Loucy (cell line): ENCODE measurements around the gene PRR29.

Experiments used
- H2AFZ ChIP-seq: fragments of 200-600 bp; sonication (generic); 2 replicates; pipeline ENCODE4 v1.6.0; 2016; ENCODE audit warnings: antibody characterized with exemption, mild to moderate bottlenecking, low read length, moderate library complexity
- H3F3A ChIP-seq: fragments of 200-600 bp; 2 replicates; pipeline ENCODE4 v1.6.0; 2016; ENCODE audit warnings: antibody characterized with exemption, low read depth, mild to moderate bottlenecking
- H3K27me3 ChIP-seq: fragments of 200-600 bp; sonication (generic); 2 replicates; pipeline ENCODE4 v1.6.1; 2014; ENCODE audit warnings: low read length, mild to moderate bottlenecking; ENCODE audit not compliant: insufficient read depth, poor library complexity, severe bottlenecking
- H3K36me3 ChIP-seq: fragments of 200-600 bp; sonication (generic); 2 replicates; pipeline ENCODE4 v1.6.1; 2016; ENCODE audit warnings: low read length; ENCODE audit not compliant: insufficient read depth
- H3K4me1 ChIP-seq: fragments of 200-600 bp; sonication (generic); 2 replicates; pipeline ENCODE4 v1.5.1; 2014; ENCODE audit warnings: low read length, mild to moderate bottlenecking; ENCODE audit not compliant: insufficient read depth, poor library complexity, severe bottlenecking
- H3K4me2 ChIP-seq: fragments of 200-600 bp; sonication (generic); 2 replicates; pipeline ENCODE4 v1.6.0; 2014; ENCODE audit warnings: antibody characterized with exemption, low read length, low read depth, mild to moderate bottlenecking; ENCODE audit not compliant: poor library complexity, severe bottlenecking
- H3K4me3 ChIP-seq: fragments of 200-600 bp; sonication (generic); 2 replicates; pipeline ENCODE4 v1.5.1; 2014; ENCODE audit warnings: low read length, mild to moderate bottlenecking, mixed read lengths; ENCODE audit not compliant: poor library complexity, severe bottlenecking
- H3K79me2 ChIP-seq: fragments of 200-600 bp; sonication (generic); 2 replicates; pipeline ENCODE4 v1.6.1; 2014; ENCODE audit warnings: low read length; ENCODE audit not compliant: insufficient read depth
- H3K9ac ChIP-seq: fragments of 200-600 bp; sonication (generic); 2 replicates; pipeline ENCODE4 v1.6.0; 2014; ENCODE audit warnings: mild to moderate bottlenecking, low read depth, low read length, moderate library complexity; ENCODE audit not compliant: poor library complexity, severe bottlenecking
- H3K9me2 ChIP-seq: fragments of 200-600 bp; sonication (generic); replicated peaks from 2 replicates; pipeline ENCODE4 v1.6.1; 2016; ENCODE audit warnings: low read depth, low read length, mixed read lengths
- H3K9me3 ChIP-seq: fragments of 200-600 bp; sonication (generic); 2 replicates; pipeline ENCODE4 v1.6.1; 2014; ENCODE audit warnings: mild to moderate bottlenecking, antibody characterized with exemption, low read length, low read depth; ENCODE audit not compliant: insufficient read depth
- H4K20me1 ChIP-seq: fragments of 200-600 bp; sonication (generic); 2 replicates; pipeline ENCODE4 v1.6.0; 2014; ENCODE audit warnings: antibody characterized with exemption, low read length, mild to moderate bottlenecking; ENCODE audit not compliant: insufficient read depth, poor library complexity, severe bottlenecking
- CTCF ChIP-seq: fragments of 200-600 bp; sonication (generic); conservative IDR thresholded peaks from 2 replicates; pipeline ENCODE4 v1.5.1; 2014; ENCODE audit warnings: mild to moderate bottlenecking, antibody characterized with exemption, low read length
- EZH2phosphoT487 ChIP-seq: fragments of 200-600 bp; IDR thresholded peaks from 2 replicates; pipeline ENCODE4 v1.6.1; 2018; ENCODE audit warnings: antibody characterized with exemption, mild to moderate bottlenecking, moderate library complexity, borderline replicate concordance

PRR29 gene

GRCh38 chr17:64040206-64040605 lies 42.1 kb downstream of the PRR29 start:
- H3F3A ChIP-seq: no peaks in the 10 kb centered on the region
- no peaks in the 10 kb centered on the region for H3K4me1 ChIP-seq
- H2AFZ ChIP-seq: no peak overlapping the region
- no peak for TF ChIP-seq EZH2phosphoT487
- no peak overlapping the region for H3K4me3 ChIP-seq
- no peaks in the 10 kb centered on the region for H3K79me2 ChIP-seq
- H3K27me3 ChIP-seq: no peaks in the 10 kb centered on the region
- H4K20me1 ChIP-seq: no peaks in the 10 kb centered on the region
- no peak overlapping the region for H3K9ac ChIP-seq
- H3K9me3 ChIP-seq: no peaks in the 10 kb centered on the region
- H3K4me2 ChIP-seq: no peak overlapping the region
- H3K9me2 ChIP-seq: no peaks in the 10 kb centered on the region
- no peaks in the 10 kb centered on the region for H3K36me3 ChIP-seq

GRCh38 chr17:64041912-64042311 lies 43.8 kb downstream of the PRR29 start:
- no peaks in the 10 kb centered on the region for H3F3A ChIP-seq
- H3K4me3 ChIP-seq: no peak overlapping the region
- no peaks in the 10 kb centered on the region for H4K20me1 ChIP-seq
- no peaks in the 10 kb centered on the region for H3K9me3 ChIP-seq
- H3K36me3 ChIP-seq: no peaks in the 10 kb centered on the region
- H3K27me3 ChIP-seq: no peaks in the 10 kb centered on the region
- no peaks in the 10 kb centered on the region for H3K9me2 ChIP-seq
- no peak overlapping the region for H2AFZ ChIP-seq
- no peaks in the 10 kb centered on the region for H3K4me1 ChIP-seq
- no peaks in the 10 kb centered on the region for H3K79me2 ChIP-seq
- no peak overlapping the region for H3K4me2 ChIP-seq
- H3K9ac ChIP-seq: no peak overlapping the region
- no peak for TF ChIP-seq EZH2phosphoT487
- no peak for TF ChIP-seq CTCF

GRCh38 chr17:64042700-64043485 lies 44.7 kb downstream of the PRR29 start:
- Histone ChIP-seq H3K27me3 (no peaks in the 10 kb centered on the region), H3K9me3 (no peaks in the 10 kb centered on the region), H3K9ac (no peak overlapping the region), H3K79me2 (no peaks in the 10 kb centered on the region), H3K4me1 (no peaks in the 10 kb centered on the region), H3F3A (no peaks in the 10 kb centered on the region), H3K36me3 (no peaks in the 10 kb centered on the region), H3K9me2 (no peaks in the 10 kb centered on the region), H2AFZ (no peak overlapping the region), H4K20me1 (no peaks in the 10 kb centered on the region), H3K4me2 (no peak overlapping the region), H3K4me3 (no peak overlapping the region)
- no peak for TF ChIP-seq CTCF

GRCh38 chr17:64045176-64045575 lies 47.0 kb downstream of the PRR29 start:
- TF ChIP-seq CTCF (no peak), EZH2phosphoT487 (no peak)
- no peak overlapping the region for H3K9ac ChIP-seq
- no peaks in the 10 kb centered on the region for H3K36me3 ChIP-seq

More at GRCh38 chr17:64045176-64045575, 47.0 kb downstream of the PRR29 start:
- no peaks in the 10 kb centered on the region for H3K4me1 ChIP-seq
- no peaks in the 10 kb centered on the region for H3K27me3 ChIP-seq
- H4K20me1 ChIP-seq: no peaks in the 10 kb centered on the region
- no peaks in the 10 kb centered on the region for H3K9me3 ChIP-seq
- H3F3A ChIP-seq: no peaks in the 10 kb centered on the region
- H3K4me2 ChIP-seq: no peak overlapping the region
- no peaks in the 10 kb centered on the region for H3K79me2 ChIP-seq
- H3K4me3 ChIP-seq: no peak overlapping the region
- no peak overlapping the region for H2AFZ ChIP-seq
- H3K9me2 ChIP-seq: no peaks in the 10 kb centered on the region
